ENCODE data around the gene SMARCAL1.
A peak's percentile ranks its signal among the peaks of the same experiment; 100 is the strongest.
"Not testable (repeated sequence)": the region's sequence is repeated elsewhere in the genome, so short reads cannot be mapped to it uniquely, and the experiment has no call there.

SMARCAL1 gene

DNA sequence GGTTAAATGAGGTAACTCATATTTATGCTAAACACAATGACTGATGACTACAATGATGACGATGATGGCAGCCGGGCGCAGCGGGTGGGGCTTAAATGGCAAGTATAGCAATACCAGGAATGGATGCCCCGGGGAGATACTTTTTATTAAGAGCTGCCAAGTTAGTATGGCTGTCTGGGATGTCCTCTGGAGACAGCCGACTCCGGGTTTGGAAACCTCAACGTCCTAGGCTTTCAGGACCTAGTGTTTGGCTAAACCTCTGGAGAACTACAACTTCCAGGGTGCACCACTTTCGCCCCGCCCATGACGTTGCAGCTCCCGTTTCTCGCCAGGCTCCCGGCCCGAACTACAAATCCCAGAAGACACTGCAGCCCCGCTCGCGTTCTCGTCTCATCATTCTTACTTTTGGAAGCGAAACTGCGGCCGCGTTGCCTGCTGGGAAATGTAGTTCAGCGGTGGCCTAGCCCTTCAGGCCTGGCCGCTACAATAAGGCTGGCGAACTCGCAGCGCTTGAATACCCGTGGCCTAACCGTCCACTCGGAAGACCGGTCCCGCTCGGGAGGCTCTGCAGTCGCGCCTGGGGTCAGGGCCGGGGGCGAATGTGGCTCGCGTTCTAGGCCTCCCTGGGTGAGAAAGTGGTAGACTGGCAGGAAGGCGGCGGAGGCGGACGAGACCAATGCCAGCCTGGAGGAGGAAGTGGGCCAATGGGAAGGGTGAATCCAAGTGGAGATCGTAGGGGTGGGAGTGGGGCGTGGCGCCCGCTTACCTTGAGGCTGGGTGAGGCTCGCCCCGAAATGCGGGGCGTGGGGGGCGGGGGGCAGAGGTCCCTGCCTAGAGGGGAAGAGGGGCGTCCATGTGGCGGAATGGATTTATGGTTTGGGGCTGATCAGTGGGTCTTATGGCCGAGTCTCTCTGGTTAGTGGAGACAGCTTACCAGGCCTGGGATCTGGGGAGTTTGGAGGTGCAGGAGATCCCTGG, at the start of gene SMARCAL1:
Gene SMARCAL1, plus strand, starts transcription at position 463 of the 978 bp plus-strand sequence. CDS start 2,221 bp downstream, outside the sequence.
- peak; percentile 97 for DNase-seq (ENCODE audit: low spot score)

DNA sequence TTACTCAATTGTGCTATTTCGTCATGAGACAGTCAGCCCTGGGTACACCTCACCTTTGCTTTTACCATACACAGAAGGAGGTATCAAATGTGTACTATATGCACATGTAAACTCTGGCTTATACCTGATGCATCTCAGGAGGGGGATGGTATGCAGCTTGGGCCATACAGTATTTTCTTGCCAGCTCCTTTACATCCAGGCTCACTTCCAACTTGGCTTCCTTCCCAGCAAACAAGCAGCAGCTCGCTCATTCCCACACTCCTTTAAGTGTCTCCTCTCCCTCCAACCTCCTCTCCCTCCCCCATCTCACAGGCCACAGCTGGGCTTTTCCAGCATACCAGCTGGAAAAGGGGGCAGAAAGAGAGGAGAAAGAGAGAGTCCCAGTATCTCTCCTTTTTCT, 49.6 kb upstream of the SMARCAL1 start:
- DNase-seq (ENCODE audit: low spot score): no peak

DNA sequence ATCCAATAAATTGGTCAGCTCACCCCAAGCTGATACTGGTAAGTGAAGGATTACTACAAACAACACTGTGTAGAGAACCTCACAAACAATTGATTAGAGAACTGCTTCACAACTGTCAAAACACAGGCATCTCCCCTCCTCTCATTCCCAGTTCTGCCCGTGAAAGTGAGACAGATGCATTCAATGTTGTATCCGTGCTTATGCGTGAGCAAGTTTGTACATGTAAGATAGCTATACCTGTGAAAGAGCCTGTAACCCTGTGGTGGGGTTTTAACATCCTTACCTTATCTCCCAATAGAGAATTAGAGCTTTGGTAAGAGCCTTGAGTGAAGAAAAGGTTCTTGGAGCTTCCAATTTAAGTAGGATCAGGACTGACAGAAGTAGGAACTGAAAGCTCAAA, 49.1 kb upstream of the SMARCAL1 start:
- no peak for DNase-seq (ENCODE audit: low spot score)

DNA sequence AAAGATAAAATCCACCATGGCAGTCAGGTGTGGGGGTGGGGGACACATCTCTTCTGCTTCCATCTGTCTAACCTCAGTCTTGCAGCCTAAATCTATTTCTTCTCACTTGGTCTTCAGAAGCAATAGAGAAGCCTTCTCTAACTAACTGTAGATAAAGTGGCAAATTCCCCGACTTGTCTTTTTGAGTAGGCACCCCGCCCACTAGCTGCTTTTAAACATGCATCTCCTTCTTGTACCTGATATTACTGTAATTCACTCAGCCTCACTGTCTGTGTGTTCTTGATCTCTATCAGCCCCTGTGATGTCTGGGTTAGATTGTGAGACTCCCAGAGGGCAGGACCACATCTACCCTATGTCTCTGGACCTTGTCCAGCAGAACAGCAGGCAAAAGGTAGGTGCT, 46.8 kb upstream of the SMARCAL1 start:
- no peak for DNase-seq (ENCODE audit: low spot score)

DNA sequence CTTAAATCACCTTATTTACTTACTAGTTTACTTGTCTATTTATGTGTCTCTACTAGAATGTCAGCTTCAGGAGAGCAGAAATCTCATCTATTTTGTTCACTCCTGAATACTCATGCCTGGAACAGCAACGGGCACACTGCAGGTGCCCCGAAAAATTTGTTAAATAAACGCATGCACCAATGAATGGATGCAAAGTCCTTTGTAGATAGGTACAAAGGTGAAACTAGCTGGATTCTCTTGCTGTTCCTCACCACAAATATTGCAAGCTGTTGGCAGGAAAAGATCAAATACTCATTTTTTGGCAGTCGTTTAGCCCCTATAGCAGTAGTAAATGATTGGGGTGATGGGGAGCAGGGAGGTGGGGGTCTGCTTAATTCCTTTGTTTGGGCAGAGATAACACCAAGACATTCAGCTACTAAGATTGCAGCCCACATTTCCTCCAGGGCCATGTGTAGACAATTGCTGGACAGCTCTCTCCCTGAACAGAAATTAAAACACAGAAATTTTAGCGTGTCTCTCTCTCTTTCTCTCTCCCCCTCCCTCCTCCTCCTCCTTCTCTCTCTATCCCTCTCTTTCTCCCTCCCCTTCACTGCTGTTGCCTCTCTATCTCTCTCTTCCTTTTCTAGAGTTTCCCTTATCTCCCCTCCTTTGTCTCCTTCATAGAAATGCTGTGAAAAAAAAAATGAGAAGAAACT, 45.4 kb upstream of the SMARCAL1 start:
- DNase-seq (ENCODE audit: low spot score): peak; percentile 42

DNA sequence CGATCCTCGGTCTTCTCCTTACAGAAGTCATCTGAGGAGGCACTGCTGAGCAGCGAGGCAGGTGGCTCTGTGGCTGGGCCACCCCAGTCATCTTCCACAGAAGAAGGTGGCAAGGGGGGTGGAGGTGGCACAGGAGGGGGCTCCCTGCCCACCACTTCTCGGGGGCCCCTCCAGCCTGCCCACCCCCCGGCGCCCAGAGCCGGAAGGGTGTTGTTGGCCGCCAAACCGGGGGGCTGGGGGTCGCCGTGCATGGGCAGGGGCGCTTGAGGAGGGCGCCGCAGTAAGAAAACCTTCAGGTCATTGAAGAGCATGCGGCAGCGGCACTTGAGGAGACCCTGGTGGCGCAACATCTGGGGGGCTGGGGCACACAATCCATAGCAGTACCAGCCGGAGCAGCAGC, 42.5 kb upstream of the SMARCAL1 start:
- no peak for DNase-seq (ENCODE audit: low spot score)

DNA sequence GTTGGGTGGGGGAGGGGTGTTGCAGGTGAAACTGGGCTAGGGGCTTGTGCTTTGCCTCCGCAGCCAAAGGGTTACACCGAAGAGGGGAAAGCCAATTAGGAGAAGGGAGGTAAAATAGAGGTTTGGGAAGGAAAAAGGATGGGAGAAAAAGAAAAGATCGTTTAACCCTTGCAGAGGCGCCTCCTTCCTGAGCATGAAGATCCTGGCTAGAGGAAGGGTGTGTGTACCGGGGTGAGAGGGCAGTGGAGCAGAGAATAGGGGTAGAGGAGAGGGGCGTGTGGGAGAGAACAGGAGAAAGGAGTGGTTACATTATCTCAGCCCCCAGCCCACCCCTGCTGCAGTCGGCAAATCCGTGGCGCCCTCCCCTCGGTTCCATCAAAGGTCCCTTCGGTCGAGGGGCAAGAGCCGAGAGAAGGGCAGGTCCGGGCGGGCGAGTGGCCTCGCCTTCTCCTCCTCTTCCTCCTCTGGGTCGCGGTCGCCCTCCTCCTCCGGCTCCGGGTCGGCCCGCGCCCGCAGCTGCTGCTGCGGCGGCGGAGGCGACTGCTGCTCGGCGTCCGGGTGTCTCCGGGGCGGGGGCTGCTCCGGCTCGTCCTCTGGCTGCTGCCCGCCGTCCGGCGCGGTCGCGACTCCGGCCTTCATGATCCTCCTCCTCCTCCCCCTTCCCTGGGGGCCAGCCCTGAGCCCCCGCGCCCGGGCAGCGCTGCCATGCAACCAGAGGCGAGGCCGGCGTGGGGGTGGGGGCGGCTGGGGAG, 41.1 kb upstream of the SMARCAL1 start:
- DNase-seq (ENCODE audit: low spot score): peak; percentile 59

DNA sequence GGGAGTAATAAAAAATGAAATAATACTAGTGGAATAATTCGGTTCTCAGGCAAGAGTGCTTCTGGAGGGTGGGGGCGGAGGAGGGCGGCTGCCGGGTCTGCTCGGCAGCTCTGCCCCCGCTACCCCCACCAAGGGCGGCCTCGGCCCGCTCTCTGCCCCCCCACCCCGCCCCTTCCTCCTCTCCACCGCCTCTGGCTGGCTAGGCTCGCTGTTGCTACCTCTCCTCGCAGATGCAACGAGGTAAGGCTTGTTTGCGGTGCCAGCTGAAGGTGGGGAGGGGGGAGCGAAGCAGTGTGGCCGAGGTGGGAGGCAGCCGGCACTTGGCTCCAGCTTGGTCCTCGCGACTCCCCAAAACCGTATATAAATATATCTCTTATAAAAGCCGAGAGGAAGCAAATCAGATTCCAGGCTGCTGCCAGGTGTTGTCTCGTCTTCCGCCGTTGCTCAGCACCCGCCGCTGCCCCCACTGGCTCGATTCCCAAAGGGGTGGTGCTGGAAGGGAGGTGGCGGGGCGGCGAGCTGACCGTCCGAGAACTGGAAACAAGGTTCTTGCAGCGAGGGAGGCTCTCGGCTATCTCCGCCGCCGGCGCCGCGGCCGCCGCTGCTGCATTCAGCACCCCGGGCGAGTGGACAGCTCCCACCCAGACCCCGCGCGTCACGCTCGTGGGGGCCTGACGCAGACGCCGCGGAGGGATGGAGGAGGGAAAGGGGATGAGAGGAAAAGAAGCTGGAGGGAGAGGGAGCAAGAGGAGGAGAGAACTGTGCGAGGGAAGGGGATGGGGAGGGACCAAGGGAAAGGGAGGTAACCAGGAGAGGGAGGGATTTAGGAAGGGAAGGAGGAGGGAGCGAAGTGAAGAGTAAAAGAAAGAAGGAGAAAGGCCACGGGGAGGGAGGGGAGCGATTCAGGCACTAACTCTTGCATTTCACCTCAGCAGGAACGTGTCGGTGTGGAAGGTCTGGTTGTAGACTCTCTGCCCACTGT, 40.3 kb upstream of the SMARCAL1 start, which contains the start of gene MARCHF4:
Gene MARCHF4, minus strand, starts transcription at position 763 of the 982 bp plus-strand sequence. CDS start 2,223 bp downstream, outside the sequence.
- peak; percentile 90 for DNase-seq (ENCODE audit: low spot score)

DNA sequence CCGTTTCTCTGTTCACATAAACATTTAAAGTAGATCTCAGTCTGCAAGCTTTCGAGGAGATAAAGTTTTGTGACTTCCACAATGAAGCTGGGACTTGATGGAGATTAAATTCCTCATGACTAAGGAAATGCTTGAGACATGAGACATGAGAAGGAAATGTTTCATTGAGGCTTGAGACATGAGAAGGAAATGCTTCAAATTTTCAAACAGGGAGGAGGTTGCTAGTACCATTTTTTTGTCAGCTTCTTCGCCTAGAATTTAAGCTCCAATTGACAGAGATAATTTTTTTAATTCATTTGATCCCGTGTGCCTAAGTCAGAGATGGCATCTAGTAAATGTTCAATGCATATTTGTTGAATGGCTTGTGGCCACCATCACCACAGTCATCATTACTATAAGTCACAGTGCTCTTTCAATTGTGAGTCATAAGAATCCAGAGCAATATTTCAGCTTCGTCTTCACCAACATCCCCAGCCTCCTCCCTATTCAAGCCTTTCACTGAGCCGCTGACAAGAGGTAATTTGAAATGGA, 39.5 kb upstream of the SMARCAL1 start:
- DNase-seq (ENCODE audit: low spot score): peak; percentile 39

DNA sequence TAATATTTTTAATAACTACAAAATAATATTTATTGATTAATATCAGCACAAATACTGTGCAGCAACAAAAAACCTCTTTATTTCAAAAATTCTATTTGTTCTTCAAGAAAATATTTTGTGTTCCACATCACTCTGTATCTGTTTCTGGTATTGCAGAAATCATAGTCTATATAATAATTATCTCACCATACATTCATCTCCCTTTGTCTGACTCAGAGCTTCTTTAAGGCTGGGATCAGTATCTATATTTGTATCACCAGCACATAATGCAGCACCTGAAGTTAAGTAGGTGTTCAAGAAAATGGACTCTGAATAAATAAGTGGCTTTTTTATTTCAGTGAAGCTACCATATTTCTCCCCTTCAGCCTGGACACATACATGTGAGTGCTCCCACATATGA, 38.4 kb upstream of the SMARCAL1 start:
- no peak for DNase-seq (ENCODE audit: low spot score)

DNA sequence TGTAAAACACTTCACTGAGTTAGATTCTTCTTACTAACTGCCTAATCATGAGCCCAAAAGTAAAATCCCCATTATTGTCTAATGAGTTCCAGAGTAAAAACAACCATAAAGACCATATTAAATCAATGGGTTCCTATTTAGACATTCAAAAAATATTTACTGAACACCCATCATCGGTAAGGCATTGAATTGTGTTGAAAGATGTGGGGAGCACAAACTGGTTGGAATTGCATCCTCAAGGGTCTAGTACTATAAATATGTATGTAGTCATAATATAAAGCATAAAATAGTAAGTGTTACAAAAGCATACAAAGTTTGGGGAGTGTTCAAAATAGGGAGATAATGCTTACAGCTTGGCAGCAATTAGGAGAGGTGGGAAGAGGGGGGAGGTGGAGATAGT, 37.0 kb upstream of the SMARCAL1 start:
- DNase-seq (ENCODE audit: low spot score): no peak

DNA sequence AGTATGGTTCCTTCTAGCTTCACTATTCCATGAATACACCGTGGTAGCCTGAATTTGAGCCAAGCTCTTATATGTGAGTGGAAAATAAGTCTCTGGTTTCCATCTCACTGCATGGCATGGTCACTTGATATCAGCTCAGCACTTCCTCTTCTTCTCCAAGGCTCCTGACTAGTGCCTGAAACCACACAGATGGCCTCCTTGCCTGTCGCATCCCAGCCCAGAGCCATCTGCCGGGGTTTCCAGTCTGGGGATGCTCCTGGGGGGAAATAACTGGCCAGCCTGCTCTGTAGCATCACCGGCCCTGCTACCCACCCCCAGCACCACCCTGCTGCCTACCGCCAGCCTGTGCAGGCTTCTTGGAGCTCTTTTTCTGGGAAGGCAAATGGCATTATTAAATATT, 32.3 kb upstream of the SMARCAL1 start:
- no peak for DNase-seq (ENCODE audit: low spot score)

DNA sequence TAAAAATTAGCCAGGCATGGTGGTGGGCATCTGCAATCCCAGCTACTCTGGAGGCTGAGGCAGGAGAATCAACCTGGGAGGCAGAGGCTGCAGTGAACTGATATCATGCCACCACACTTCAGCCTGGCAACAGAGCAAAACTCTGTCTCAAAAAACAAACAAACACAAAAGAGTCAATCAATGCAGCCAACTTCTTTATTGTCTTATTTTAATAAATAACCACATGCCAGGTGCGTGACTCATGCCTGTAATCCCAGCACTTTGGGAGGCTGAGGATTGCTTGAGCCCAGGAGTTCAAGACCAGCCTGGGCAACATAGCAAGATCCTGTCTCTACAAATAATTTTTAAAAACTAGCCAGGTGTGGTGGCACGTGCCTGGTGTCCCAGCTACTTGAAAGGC, 27.9 kb upstream of the SMARCAL1 start:
- not testable (repeated sequence) for DNase-seq (ENCODE audit: low spot score)

DNA sequence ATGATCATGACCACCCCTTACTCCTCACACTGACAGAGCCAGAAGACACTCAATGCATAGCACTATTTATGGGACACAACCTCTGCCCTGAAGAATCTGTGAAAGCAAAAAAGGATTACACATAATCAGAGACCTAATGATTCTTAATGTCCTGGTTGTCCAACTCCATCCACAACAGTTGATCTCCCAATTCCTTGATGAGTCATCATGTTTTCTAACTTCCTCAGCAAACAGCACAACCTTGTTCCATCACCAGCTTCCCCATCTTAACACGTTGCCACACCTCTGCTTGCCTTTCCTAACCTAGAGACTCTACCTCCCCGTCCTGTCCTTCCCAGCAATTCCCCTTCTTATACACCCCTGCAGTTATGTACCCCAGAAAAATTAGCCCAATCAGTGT, 26.8 kb upstream of the SMARCAL1 start:
- no peak for DNase-seq (ENCODE audit: low spot score)

DNA sequence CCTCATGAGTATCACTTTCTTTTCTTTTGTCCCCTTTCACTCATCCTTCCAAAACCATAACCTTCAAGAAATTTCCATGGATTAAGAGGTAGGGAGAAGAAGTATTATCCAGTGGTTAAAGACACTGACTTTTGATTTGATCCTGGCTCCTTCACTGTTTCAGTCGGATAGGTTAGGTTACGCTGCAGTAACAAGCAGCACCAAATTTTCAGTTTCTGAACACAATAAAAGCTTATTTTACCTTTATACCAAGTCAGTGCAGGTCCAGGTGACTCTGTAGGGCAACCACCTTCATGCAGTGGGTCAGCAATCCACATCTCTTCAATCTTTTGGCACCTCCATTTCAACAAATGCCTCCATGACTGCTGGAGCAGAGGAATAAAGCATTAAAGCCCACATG, 25.0 kb upstream of the SMARCAL1 start:
- DNase-seq (ENCODE audit: low spot score): no peak

DNA sequence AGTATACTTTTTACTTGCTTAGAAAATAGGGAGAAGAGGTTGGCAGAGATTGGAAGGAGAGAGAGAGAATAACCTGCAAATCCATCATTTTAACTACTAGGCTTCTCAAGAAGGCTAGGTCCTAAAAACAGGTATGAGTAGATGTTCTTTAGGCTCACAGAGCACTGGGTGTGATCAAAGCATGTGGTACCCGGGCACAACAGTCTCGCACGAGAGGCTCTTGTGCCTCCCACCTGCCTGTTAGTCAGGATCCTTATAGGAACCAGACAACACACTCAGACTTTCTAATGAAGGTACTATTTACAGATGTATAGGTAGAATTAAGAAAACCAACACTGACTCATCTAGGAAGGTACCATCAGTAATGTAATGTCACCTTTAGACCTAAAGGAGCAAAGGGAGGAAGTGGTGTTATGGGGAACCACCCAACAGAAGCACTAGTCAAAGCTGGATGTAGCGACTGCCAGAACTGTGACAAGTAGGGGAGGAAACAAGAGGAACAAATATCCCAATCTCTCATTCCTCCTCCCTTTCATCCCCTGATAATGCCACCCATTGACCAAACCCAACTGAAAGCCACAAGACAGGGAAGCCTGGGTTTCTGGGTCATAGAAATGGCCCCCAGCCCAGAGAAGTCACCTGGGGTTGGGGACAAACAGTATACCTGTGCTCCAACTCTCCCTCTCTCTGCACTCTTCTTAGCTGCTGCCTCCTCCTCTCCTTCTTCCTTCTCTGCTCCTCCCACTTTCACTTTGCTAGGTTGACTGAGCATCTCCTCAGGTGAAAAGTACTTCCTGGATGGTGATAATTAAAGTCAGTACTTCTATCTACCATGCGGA, 24.0 kb upstream of the SMARCAL1 start:
- no peak for DNase-seq (ENCODE audit: low spot score)

DNA sequence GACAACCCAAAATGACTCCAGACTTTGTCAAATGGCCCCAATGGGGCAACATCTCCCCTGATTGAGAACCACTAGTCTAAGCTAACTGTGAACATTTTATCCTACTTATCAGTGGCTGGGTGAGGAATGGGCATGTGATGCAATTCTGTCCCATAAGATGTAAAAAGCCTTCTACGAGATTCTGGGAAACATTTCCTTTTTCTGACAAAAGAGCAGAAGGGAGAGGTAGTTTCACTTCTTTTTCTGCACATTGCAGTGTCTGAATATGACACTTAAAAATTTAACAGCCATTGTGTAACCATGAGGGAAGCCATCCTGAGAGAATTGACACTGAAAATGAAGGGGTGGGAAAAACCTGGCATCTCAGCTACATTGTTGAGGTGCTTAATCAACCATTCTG, 22.7 kb upstream of the SMARCAL1 start:
- peak; percentile 40 for DNase-seq (ENCODE audit: low spot score)

DNA sequence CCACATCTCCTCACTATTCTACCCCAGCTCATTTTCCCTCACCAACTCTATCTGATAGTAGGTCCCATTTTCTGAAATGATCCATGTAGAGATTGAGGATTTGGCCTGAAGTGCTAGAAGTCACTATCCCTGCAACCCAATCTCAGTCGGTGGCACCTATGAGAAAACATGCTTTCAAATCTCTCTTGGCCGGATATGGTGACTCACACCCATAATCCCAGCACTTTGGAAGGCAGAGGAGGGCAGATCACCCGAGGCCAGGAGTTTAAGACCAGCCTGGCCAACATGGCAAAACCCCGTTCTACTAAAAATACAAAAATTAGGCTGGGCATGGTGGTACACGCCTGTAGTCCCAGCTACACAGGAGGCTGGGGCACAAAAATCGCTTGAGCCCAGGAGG, 20.9 kb upstream of the SMARCAL1 start:
- DNase-seq (ENCODE audit: low spot score): no peak

DNA sequence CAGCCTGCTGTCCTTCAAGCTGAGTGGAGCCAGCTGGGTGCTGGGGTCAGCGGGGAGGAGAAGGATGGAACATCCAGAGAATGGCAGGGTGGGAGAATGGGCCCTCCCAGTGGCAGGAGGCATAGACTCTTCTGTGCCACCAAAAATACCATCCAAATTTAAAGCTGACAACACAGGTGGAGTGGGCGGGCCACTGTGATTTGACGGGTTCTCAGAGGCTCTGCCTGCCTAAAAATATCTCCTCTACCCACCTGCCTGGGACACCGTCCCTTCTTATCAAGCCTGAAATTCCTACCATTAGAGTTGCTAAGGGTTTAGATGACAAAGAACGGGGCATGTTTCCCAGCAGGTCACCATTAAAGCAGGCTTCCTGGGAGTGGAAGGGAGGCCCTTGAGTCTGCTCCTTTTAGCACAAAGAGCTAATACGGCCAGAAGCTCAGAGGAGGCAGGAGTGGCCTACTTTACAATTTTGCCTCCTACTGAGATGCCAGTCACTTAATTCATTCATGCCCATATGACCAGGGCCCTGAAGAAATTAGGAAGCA, 20.2 kb upstream of the SMARCAL1 start:
- no peak for DNase-seq (ENCODE audit: low spot score)

All from AG20443 (cell line).